ENCODE measurements around the gene TALDO1. TPM values are rescaled to one million over a fixed set of nuclear protein-coding genes. Genes with fewer than 3 reads are reported as not detected.

Gene TALDO1
- polyA plus RNA-seq, 1 donor from 2014 or later = 156 TPM

DNA sequence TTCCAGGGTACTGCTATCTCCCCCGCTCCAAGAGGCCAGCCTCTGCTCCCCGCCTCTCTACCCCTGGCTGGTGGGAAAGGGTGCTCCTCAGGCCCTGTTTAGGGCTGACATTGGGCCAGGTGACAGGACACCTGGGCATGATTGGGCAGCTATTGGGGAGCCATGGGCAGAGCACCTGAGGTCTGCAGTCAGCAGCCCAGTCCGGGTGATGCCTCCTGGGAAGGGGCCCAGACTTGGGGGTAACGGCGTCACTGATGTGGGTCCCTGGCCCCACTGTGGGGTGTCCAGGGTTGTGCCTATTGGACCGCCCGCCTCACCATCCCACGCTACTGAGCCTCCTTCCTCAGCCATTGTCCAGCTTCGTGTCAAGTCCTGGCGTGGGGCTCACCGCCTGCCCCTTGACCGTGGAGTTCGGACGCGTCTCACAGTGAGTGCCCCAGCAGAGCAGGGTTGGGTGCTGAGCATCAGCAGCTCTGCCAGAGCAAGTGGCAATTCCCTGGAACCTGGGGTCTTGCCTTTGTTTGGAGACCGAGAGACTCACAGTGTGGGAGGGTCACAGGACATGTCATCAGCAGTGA lies 32.8 kb downstream of the TALDO1 start:
- Histone ChIP-seq H3K9ac (ENCODE audit: low read length) (no peak overlapping the region), H3K9me2 (ENCODE audit: insufficient read depth, low read length) (no peaks in the 10 kb centered on the region), H3K4me3 (ENCODE audit: low read length) (no peak overlapping the region), H3K9me3 (ENCODE audit: low read length) (no peaks in the 10 kb centered on the region), H4K20me1 (ENCODE audit: insufficient read depth) (peaks cover 3% of the 10 kb centered on the region), H3K79me2 (replicated peaks; ENCODE audit: insufficient read depth, low read length) (peaks cover 24% of the 10 kb centered on the region), H3K4me2 (ENCODE audit: low read length) (no peak overlapping the region), H3K36me3 (ENCODE audit: insufficient read depth, low read length) (no peaks in the 10 kb centered on the region), H3K27ac (ENCODE audit: low read length) (no peak overlapping the region), H3F3A (ENCODE audit: insufficient read depth, low read length, poor library complexity, severe bottlenecking) (no peaks in the 10 kb centered on the region), H2AFZ (ENCODE audit: low read depth, low read length) (no peak overlapping the region), H3K27me3 (ENCODE audit: insufficient read depth, low read depth, low read length) (no peaks in the 10 kb centered on the region)
- TF ChIP-seq, protein P1, sequence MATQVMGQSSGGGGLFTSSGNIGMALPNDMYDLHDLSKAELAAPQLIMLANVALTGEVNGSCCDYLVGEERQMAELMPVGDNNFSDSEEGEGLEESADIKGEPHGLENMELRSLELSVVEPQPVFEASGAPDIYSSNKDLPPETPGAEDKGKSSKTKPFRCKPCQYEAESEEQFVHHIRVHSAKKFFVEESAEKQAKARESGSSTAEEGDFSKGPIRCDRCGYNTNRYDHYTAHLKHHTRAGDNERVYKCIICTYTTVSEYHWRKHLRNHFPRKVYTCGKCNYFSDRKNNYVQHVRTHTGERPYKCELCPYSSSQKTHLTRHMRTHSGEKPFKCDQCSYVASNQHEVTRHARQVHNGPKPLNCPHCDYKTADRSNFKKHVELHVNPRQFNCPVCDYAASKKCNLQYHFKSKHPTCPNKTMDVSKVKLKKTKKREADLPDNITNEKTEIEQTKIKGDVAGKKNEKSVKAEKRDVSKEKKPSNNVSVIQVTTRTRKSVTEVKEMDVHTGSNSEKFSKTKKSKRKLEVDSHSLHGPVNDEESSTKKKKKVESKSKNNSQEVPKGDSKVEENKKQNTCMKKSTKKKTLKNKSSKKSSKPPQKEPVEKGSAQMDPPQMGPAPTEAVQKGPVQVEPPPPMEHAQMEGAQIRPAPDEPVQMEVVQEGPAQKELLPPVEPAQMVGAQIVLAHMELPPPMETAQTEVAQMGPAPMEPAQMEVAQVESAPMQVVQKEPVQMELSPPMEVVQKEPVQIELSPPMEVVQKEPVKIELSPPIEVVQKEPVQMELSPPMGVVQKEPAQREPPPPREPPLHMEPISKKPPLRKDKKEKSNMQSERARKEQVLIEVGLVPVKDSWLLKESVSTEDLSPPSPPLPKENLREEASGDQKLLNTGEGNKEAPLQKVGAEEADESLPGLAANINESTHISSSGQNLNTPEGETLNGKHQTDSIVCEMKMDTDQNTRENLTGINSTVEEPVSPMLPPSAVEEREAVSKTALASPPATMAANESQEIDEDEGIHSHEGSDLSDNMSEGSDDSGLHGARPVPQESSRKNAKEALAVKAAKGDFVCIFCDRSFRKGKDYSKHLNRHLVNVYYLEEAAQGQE (IDR thresholded peaks at IDR 0.05; ENCODE audit: borderline replicate concordance) = no peak
- TF ChIP-seq RAD21 (conservative IDR thresholded peaks at IDR 0.05) (no peak), POLR2AphosphoS5 (IDR thresholded peaks at IDR 0.05) (no peak), MXI1 (conservative IDR thresholded peaks at IDR 0.05; ENCODE audit: poor library complexity, severe bottlenecking) (no peak), EP300 (conservative IDR thresholded peaks at IDR 0.05; ENCODE audit: poor library complexity, severe bottlenecking) (no peak), EZH2 (IDR thresholded peaks at IDR 0.05; ENCODE audit: borderline replicate concordance, insufficient read depth, low read length, poor library complexity, severe bottlenecking) (no peak), SMC3 (conservative IDR thresholded peaks at IDR 0.05; ENCODE audit: poor library complexity) (no peak), TAF1 (IDR thresholded peaks at IDR 0.05; ENCODE audit: low read depth) (no peak)
- TF ChIP-seq, protein P2, sequence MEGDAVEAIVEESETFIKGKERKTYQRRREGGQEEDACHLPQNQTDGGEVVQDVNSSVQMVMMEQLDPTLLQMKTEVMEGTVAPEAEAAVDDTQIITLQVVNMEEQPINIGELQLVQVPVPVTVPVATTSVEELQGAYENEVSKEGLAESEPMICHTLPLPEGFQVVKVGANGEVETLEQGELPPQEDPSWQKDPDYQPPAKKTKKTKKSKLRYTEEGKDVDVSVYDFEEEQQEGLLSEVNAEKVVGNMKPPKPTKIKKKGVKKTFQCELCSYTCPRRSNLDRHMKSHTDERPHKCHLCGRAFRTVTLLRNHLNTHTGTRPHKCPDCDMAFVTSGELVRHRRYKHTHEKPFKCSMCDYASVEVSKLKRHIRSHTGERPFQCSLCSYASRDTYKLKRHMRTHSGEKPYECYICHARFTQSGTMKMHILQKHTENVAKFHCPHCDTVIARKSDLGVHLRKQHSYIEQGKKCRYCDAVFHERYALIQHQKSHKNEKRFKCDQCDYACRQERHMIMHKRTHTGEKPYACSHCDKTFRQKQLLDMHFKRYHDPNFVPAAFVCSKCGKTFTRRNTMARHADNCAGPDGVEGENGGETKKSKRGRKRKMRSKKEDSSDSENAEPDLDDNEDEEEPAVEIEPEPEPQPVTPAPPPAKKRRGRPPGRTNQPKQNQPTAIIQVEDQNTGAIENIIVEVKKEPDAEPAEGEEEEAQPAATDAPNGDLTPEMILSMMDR (IDR thresholded peaks at IDR 0.05; ENCODE audit: poor library complexity, severe bottlenecking) = no peak

DNA sequence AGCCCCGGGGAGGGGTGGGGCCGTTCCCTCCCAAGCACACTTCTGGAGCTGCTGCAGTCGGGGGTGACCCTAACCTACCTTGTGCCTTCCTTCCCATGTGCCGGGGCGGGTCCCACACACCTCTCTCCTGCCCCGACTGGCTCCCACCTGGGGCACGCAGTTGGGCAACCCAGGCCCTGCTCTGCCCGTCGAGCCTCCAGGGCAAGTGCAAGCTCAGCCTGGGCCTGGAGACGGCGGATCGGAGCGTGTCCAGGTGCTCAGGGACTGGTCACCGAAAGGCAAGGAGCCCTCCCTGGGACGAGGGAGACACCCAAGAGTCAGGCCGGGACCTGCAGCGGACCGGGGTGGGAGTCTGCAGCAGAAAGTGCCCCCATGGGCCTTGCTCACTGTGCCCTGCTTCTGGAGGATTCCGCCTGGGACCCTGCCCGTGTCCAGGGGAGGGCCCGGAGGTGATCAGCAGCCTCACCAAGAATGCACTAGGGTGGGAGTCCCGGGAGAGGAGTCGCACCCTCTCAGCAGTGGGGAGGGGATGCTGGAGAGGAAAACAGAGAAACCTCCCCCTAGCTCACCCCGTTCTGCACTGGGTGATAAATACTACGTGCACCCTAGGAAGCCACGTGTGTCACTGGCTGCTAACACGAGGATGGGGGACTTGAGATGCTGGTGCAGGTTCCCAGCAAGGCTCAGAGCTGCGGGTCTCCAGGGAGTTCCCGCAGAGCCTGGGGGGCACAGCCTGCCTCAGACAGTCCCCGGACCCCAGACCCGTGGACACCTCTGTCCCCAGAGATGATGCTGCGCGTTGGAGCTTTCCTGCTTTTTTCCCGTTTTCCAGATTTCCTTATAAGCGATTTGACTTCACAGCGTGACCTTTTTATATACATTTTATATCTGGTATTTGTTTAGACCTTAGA lies 35.3 kb downstream of the TALDO1 start:
- H3K9me2 ChIP-seq (ENCODE audit: insufficient read depth, low read length) = no peaks in the 10 kb centered on the region
- H2AFZ ChIP-seq (ENCODE audit: low read depth, low read length) = no peak overlapping the region
- no peak overlapping the region for H3K27ac ChIP-seq (ENCODE audit: low read length)
- H3K4me3 ChIP-seq (ENCODE audit: low read length) = no peak overlapping the region
- H3K4me2 ChIP-seq (ENCODE audit: low read length) = no peak overlapping the region
- H3K9me3 ChIP-seq (ENCODE audit: low read length) = no peaks in the 10 kb centered on the region
- TF ChIP-seq, protein P1 (IDR thresholded peaks at IDR 0.05; ENCODE audit: borderline replicate concordance) = no peak
- H3K79me2 ChIP-seq (replicated peaks; ENCODE audit: insufficient read depth, low read length) = peaks cover 7% of the 10 kb centered on the region
- no peaks in the 10 kb centered on the region for H4K20me1 ChIP-seq (ENCODE audit: insufficient read depth)
- no peaks in the 10 kb centered on the region for H3K27me3 ChIP-seq (ENCODE audit: insufficient read depth, low read depth, low read length)
- H3K36me3 ChIP-seq (ENCODE audit: insufficient read depth, low read length) = no peaks in the 10 kb centered on the region
- H3F3A ChIP-seq (ENCODE audit: insufficient read depth, low read length, poor library complexity, severe bottlenecking) = no peaks in the 10 kb centered on the region
- peak overlapping the region; percentile 23 for H3K9ac ChIP-seq (ENCODE audit: low read length)

Measured in neural cell (in vitro differentiated cells).